Common myeloid progenitor, CD34-positive (primary cell): ENCODE data around the gene FAM168B. TPM values are rescaled to one million over a fixed set of nuclear protein-coding genes. Genes with fewer than 3 reads are reported as not detected.
A peak's percentile ranks its signal among the peaks of the same experiment; 100 is the strongest.

Experiments
- CTCF ChIA-PET: fragments of 350-600 bp; sonication (Branson Sonifier 250); formaldehyde crosslinking; loops from one replicate; lab custom pipeline; 2021; ENCODE audit warnings: antibody characterized with exemption; lab: Charles Lee
- POLR2A ChIA-PET: fragments of 350-600 bp; sonication (Branson Sonifier 250); formaldehyde crosslinking; loops from one replicate; lab custom pipeline; 2021; ENCODE audit warnings: antibody characterized with exemption; lab: Charles Lee
- DNase-seq, 3 donors: peaks; one replicate each; pipeline versions ENCODE4 v3.0.0 to v3.0.0-alpha.2; 2013
- H3K27ac ChIP-seq, 2 experiments: 1 replicate in 1 of 2; 2 replicates in 1 of 2; pipeline ENCODE4 v1.7.0; 2013; ENCODE audit warnings: inconsistent platforms in 2 of 2, low read length in 2 of 2, mild to moderate bottlenecking in 2 of 2, low read depth in 1 of 2, moderate library complexity in 1 of 2; ENCODE audit not compliant: severe bottlenecking in 2 of 2, insufficient read depth in 1 of 2, poor library complexity in 1 of 2
- H3K27me3 ChIP-seq, 5 experiments: replicated peaks in 2 of 5; 1 replicate in 3 of 5; 2 replicates in 2 of 5; pipeline versions ENCODE4 v1.6.1 to v1.7.0; 2013; ENCODE audit warnings: low read length in 4 of 5, mild to moderate bottlenecking in 2 of 5, moderate library complexity in 2 of 5, inconsistent platforms in 1 of 5; ENCODE audit not compliant: insufficient read depth in 5 of 5, control insufficient read depth in 4 of 5
- H3K36me3 ChIP-seq, 4 experiments: 1 replicate in 2 of 4; 2 replicates in 2 of 4; pipeline versions ENCODE4 v1.6.1 to v1.7.0; 2013; ENCODE audit warnings: low read length in 3 of 4, control low read depth in 1 of 4, mild to moderate bottlenecking in 1 of 4; ENCODE audit not compliant: control insufficient read depth in 4 of 4, insufficient read depth in 4 of 4
- H3K4me1 ChIP-seq, 4 experiments: 1 replicate in 3 of 4; 2 replicates in 1 of 4; pipeline versions ENCODE4 v1.6.1 to v1.7.1; 2013; ENCODE audit warnings: low read length in 3 of 4, mild to moderate bottlenecking in 3 of 4, control low read depth in 1 of 4, inconsistent platforms in 1 of 4, moderate library complexity in 1 of 4; ENCODE audit not compliant: control insufficient read depth in 4 of 4, insufficient read depth in 4 of 4; ENCODE audit errors: control extremely low read depth in 1 of 4
- H3K4me3 ChIP-seq, 7 experiments: 1 replicate in 4 of 7; 2 replicates in 3 of 7; pipeline versions ENCODE4 v1.5.1 to v1.7.0; 2013; ENCODE audit warnings: mild to moderate bottlenecking in 7 of 7, low read length in 6 of 7, moderate library complexity in 6 of 7, inconsistent platforms in 2 of 7, low read depth in 2 of 7, control low read depth in 1 of 7; ENCODE audit not compliant: insufficient read depth in 4 of 7, control insufficient read depth in 1 of 7; ENCODE audit errors: extremely low read depth in 1 of 7
- H3K9me3 ChIP-seq, 5 experiments: 1 replicate in 4 of 5; 2 replicates in 1 of 5; pipeline versions ENCODE4 v1.6.1 to v1.7.1; 2013; ENCODE audit warnings: low read length in 4 of 5, mild to moderate bottlenecking in 2 of 5, inconsistent platforms in 1 of 5, low read depth in 1 of 5, moderate library complexity in 1 of 5; ENCODE audit not compliant: control insufficient read depth in 4 of 5, insufficient read depth in 2 of 5; ENCODE audit errors: control extremely low read depth in 1 of 5
- WGBS: methylation state at CpG from one replicate; pipeline ENCODE4 v1.1.5; 2013; ENCODE audit not compliant: insufficient coverage; 5-methylcytosine and 5-hydroxymethylcytosine counted together
- polyA plus RNA-seq: library from polyadenylated mRNA; unstranded; fragments of 120-200 nt; gene quantifications from one replicate; pipeline ENCODE4 v1.2.1, GENCODE V29; 2013

The FAM168B gene
- polyA plus RNA-seq = 45.2 TPM

GRCh38 chr2:131093006-131093695, at the start of gene FAM168B:
Gene FAM168B (minus strand): TSS chr2:131093460. CDS start chr2:131082646, 10,814 bp downstream.
- POLR2A ChIA-PET = interaction anchor here (0.6 to 1.8 kb wide), 6 partner anchors 9 to 18 kb away, joined by 3 to 5 read pairs (median 3); no protein-coding TSS in a partner anchor
- Histone ChIP-seq H3K4me1 (peaks cover 7 to 12% (median 9%) of the 10 kb centered on the region in 4 experiments), H3K27me3 (no peaks in the 10 kb centered on the region), H3K27ac (peak within 1 kb of the TSS; percentile 68 to 91), H3K4me3 (peak within 1 kb of the TSS; percentile 74 to 94 (median 88)), H3K36me3 (peaks cover 0 to 11% (median 4%) of the 10 kb centered on the region in 4 experiments), H3K9me3 (no peaks in the 10 kb centered on the region)
- CTCF ChIA-PET = interaction anchor here (1.0 to 1.9 kb wide), 4 partner anchors 11 to 59 kb away, joined by 3 to 13 read pairs (median 4); no protein-coding TSS in a partner anchor
- 0% methylated on average over 94 of the region's 107 CpGs for WGBS
- DNase-seq = peak; percentile 92 to 96 (median 95)

- no peak for DNase-seq
- H3K4me1 ChIP-seq = no peaks in the 10 kb centered on the region
- H3K4me3 ChIP-seq = no peak overlapping the region
- no peaks in the 10 kb centered on the region for H3K9me3 ChIP-seq
- ChIA-PET POLR2A (no interaction called here), CTCF (no interaction called here)
- WGBS = 100% methylated on average over 2 of the region's 5 CpGs
- no peak overlapping the region for H3K27ac ChIP-seq
- peaks cover 3 to 81% (median 45%) of the 10 kb centered on the region in 4 experiments for H3K36me3 ChIP-seq
- no peaks in the 10 kb centered on the region for H3K27me3 ChIP-seq
Observed at GRCh38 chr2:131142849-131143248, 49.6 kb upstream of the FAM168B start.

GRCh38 chr2:131140581-131140980, 47.3 kb upstream of the FAM168B start:
- CTCF ChIA-PET = no interaction called here
- no peaks in the 10 kb centered on the region for H3K27me3 ChIP-seq
- 100% methylated on average over 2 of the region's 2 CpGs for WGBS

GRCh38 chr2:131132729-131133128, 39.5 kb upstream of the FAM168B start:
- peak overlapping the region in 1 of 2 experiments; percentile 43 for H3K27ac ChIP-seq

More at GRCh38 chr2:131140581-131140980, 47.3 kb upstream of the FAM168B start:
- POLR2A ChIA-PET = interaction anchor here (0.7 kb wide), 1 partner anchor 35 kb away, joined by 5 read pairs; no protein-coding TSS in a partner anchor
- Histone ChIP-seq H3K9me3 (no peaks in the 10 kb centered on the region), H3K36me3 (peaks cover 3 to 65% (median 36%) of the 10 kb centered on the region in 4 experiments), H3K4me1 (no peaks in the 10 kb centered on the region), H3K4me3 (no peak overlapping the region), H3K27ac (no peak overlapping the region)
- DNase-seq = no peak

GRCh38 chr2:131130298-131130596, 37.0 kb upstream of the FAM168B start:
- POLR2A ChIA-PET = interaction anchor here (0.6 kb wide), 1 partner anchor 362 kb away, joined by 5 read pairs; the partner anchor contains the start of gene MZT2A
- H3K36me3 ChIP-seq = peaks cover 23 to 79% (median 52%) of the 10 kb centered on the region in 4 experiments
- no peaks in the 10 kb centered on the region for H3K4me1 ChIP-seq
- no CpG with 5 or more reads among the region's 2 CpGs for WGBS
- H3K4me3 ChIP-seq = no peak overlapping the region
- DNase-seq = no peak
- CTCF ChIA-PET = no interaction called here
- no peaks in the 10 kb centered on the region for H3K9me3 ChIP-seq
- H3K27ac ChIP-seq = no peak overlapping the region
- H3K27me3 ChIP-seq = no peaks in the 10 kb centered on the region

More at GRCh38 chr2:131132729-131133128, 39.5 kb upstream of the FAM168B start:
- H3K9me3 ChIP-seq = no peaks in the 10 kb centered on the region
- H3K4me1 ChIP-seq = no peaks in the 10 kb centered on the region
- peaks cover 20 to 59% (median 37%) of the 10 kb centered on the region in 4 experiments for H3K36me3 ChIP-seq
- H3K27me3 ChIP-seq = no peaks in the 10 kb centered on the region
- ChIA-PET CTCF (no interaction called here), POLR2A (no interaction called here)
- H3K4me3 ChIP-seq = no peak overlapping the region
- no peak for DNase-seq
- 90% methylated on average over 3 of the region's 8 CpGs for WGBS

- no peaks in the 10 kb centered on the region for H3K27me3 ChIP-seq
- WGBS = 100% methylated on average over 1 of the region's 3 CpGs
- DNase-seq = no peak
- ChIA-PET POLR2A (no interaction called here), CTCF (no interaction called here)
- no peak overlapping the region for H3K27ac ChIP-seq
- no peaks in the 10 kb centered on the region for H3K4me1 ChIP-seq
- H3K4me3 ChIP-seq = no peak overlapping the region
- no peaks in the 10 kb centered on the region for H3K9me3 ChIP-seq
- H3K36me3 ChIP-seq = peaks cover 23 to 79% (median 52%) of the 10 kb centered on the region in 4 experiments
Observed at GRCh38 chr2:131127981-131128380, 34.7 kb upstream of the FAM168B start.

GRCh38 chr2:131127076-131127475, 33.8 kb upstream of the FAM168B start:
- POLR2A ChIA-PET = no interaction called here
- no peak for DNase-seq
- 92% methylated on average over 3 of the region's 3 CpGs for WGBS
- no peaks in the 10 kb centered on the region for H3K9me3 ChIP-seq
- H3K27me3 ChIP-seq = no peaks in the 10 kb centered on the region
- H3K4me1 ChIP-seq = no peaks in the 10 kb centered on the region
- H3K4me3 ChIP-seq = no peak overlapping the region
- CTCF ChIA-PET = no interaction called here
- no peak overlapping the region for H3K27ac ChIP-seq
- H3K36me3 ChIP-seq = peaks cover 22 to 80% (median 49%) of the 10 kb centered on the region in 4 experiments
